ENCODE measurements around the gene RAE1. TPM values are rescaled to one million over a fixed set of nuclear protein-coding genes. Genes with fewer than 3 reads are reported as not detected.

Gene RAE1
- total RNA-seq, 1 donor from 2014 or later: 46.5 TPM

GRCh38 chr20:57425150-57426013, 74.3 kb downstream of the RAE1 start:
- Mint-ChIP-seq H3K36me3 (no peaks in the 10 kb centered on the region), H3K27ac (no peak overlapping the region), H3K27me3 (no peaks in the 10 kb centered on the region), H3K4me1 (ENCODE audit: unreplicated experiment) (peaks cover 8% of the 10 kb centered on the region), H3K9me3 (no peaks in the 10 kb centered on the region), H3K4me3 (no peak overlapping the region)
- DNase-seq (ENCODE audit: extremely low spot score, unreplicated experiment): no peak
- TF ChIP-seq, protein P1, sequence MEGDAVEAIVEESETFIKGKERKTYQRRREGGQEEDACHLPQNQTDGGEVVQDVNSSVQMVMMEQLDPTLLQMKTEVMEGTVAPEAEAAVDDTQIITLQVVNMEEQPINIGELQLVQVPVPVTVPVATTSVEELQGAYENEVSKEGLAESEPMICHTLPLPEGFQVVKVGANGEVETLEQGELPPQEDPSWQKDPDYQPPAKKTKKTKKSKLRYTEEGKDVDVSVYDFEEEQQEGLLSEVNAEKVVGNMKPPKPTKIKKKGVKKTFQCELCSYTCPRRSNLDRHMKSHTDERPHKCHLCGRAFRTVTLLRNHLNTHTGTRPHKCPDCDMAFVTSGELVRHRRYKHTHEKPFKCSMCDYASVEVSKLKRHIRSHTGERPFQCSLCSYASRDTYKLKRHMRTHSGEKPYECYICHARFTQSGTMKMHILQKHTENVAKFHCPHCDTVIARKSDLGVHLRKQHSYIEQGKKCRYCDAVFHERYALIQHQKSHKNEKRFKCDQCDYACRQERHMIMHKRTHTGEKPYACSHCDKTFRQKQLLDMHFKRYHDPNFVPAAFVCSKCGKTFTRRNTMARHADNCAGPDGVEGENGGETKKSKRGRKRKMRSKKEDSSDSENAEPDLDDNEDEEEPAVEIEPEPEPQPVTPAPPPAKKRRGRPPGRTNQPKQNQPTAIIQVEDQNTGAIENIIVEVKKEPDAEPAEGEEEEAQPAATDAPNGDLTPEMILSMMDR (conservative IDR thresholded peaks at IDR 0.05): no peak

GRCh38 chr20:57426271-57426689, 75.2 kb downstream of the RAE1 start:
- H3K9me3 Mint-ChIP-seq: no peaks in the 10 kb centered on the region
- no peak for DNase-seq (ENCODE audit: extremely low spot score, unreplicated experiment)
- H3K4me1 Mint-ChIP-seq (ENCODE audit: unreplicated experiment): peaks cover 8% of the 10 kb centered on the region
- H3K4me3 Mint-ChIP-seq: no peak overlapping the region
- TF ChIP-seq, protein P1 (conservative IDR thresholded peaks at IDR 0.05): no peak
- H3K36me3 Mint-ChIP-seq: no peaks in the 10 kb centered on the region
- no peak overlapping the region for H3K27ac Mint-ChIP-seq
- H3K27me3 Mint-ChIP-seq: no peaks in the 10 kb centered on the region

DNA sequence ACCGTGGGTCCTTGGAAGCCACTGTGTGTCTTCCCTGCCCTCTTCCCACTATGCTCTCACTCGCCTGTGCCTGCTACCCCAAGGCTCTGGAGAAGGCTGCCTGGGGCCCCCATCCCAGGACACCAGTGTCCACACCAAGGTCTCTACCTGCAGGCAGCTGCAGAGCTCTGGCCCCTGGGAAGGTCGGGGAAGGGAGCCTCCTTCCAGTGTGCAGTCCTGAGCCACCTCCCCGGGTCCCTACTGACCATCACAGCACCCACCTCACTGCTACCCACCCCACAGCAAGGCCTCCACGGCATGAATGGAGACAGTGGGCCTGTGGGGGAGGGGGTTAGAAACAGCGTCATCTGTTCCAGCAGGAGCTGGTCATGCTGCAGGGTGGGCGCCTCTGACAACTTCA, 75.8 kb downstream of the RAE1 start:
- no peak overlapping the region for H3K4me3 Mint-ChIP-seq
- no peaks in the 10 kb centered on the region for H3K9me3 Mint-ChIP-seq
- H3K27ac Mint-ChIP-seq: no peak overlapping the region
- TF ChIP-seq, protein P1 (conservative IDR thresholded peaks at IDR 0.05): no peak
- H3K36me3 Mint-ChIP-seq: no peaks in the 10 kb centered on the region
- H3K4me1 Mint-ChIP-seq (ENCODE audit: unreplicated experiment): peaks cover 8% of the 10 kb centered on the region
- DNase-seq (ENCODE audit: extremely low spot score, unreplicated experiment): no peak
- no peaks in the 10 kb centered on the region for H3K27me3 Mint-ChIP-seq

GRCh38 chr20:57428324-57429158, 77.5 kb downstream of the RAE1 start:
- TF ChIP-seq, protein P1 (conservative IDR thresholded peaks at IDR 0.05): no peak
- no peaks in the 10 kb centered on the region for H3K9me3 Mint-ChIP-seq
- DNase-seq (ENCODE audit: extremely low spot score, unreplicated experiment): no peak
- H3K4me1 Mint-ChIP-seq (ENCODE audit: unreplicated experiment): peaks cover 10% of the 10 kb centered on the region
- no peak overlapping the region for H3K27ac Mint-ChIP-seq
- H3K4me3 Mint-ChIP-seq: no peak overlapping the region
- no peaks in the 10 kb centered on the region for H3K36me3 Mint-ChIP-seq
- no peaks in the 10 kb centered on the region for H3K27me3 Mint-ChIP-seq

Small RNAs within 50 kb of the gene (microRNA-seq; reads per million reads assigned to microRNA genes)
- gene MIR4325: not detected

Other genes starting within 250 kb of the RAE1 start
- gene BMP7, start 84.6 kb upstream of the RAE1 start, total RNA-seq (ENCODE audit: low replicate concordance): 115 and 287 TPM in 2 replicates
- gene SPO11, start 21.5 kb upstream of the RAE1 start, total RNA-seq (ENCODE audit: low replicate concordance): not detected in 2 replicates
- gene RBM38, start 40.1 kb downstream of the RAE1 start, total RNA-seq (ENCODE audit: low replicate concordance): 15.2 and 26.5 TPM in 2 replicates
- gene CTCFL, start 173.9 kb downstream of the RAE1 start, total RNA-seq (ENCODE audit: low replicate concordance): 0.07 TPM in 2 replicates
- gene PCK1, start 209.9 kb downstream of the RAE1 start, total RNA-seq (ENCODE audit: low replicate concordance): 2.3 and 4.7 TPM in 2 replicates

All from type B pancreatic cell (in vitro differentiated cells).